H1 (cell line): ENCODE results near the gene B3GAT2. TPM values are rescaled to one million over a fixed set of nuclear protein-coding genes. Genes with fewer than 3 reads are reported as not detected.
A peak's percentile ranks its signal among the peaks of the same experiment; 100 is the strongest.

ENCODE experiments used
- BACH1 ChIP-seq: IDR thresholded peaks from 2 replicates; pipeline ENCODE4 v1.6.1; 2012; ENCODE audit warnings: low read length, improper control_type of control experiment
- EZH2 ChIP-seq: fragments of 200-600 bp; sonication (generic); IDR thresholded peaks from 2 replicates; pipeline ENCODE4 v1.7.1; 2012; ENCODE audit warnings: low read depth, mild to moderate bottlenecking, moderate library complexity, low read length, inconsistent platforms; ENCODE audit not compliant: severe bottlenecking
- RFX5 ChIP-seq: IDR thresholded peaks from 2 replicates; pipeline ENCODE4 v1.6.1; 2011; ENCODE audit warnings: low read depth, low read length, improper control_type of control experiment, borderline replicate concordance
- SIN3A ChIP-seq, 2 experiments: IDR thresholded peaks in 1 of 2; conservative IDR thresholded peaks in 1 of 2; 2 replicates each; pipeline ENCODE4 v1.6.1; 2011 to 2012; ENCODE audit warnings: low read length in 2 of 2, improper control_type of control experiment in 1 of 2, low read depth in 1 of 2, mild to moderate bottlenecking in 1 of 2
- TCF12 ChIP-seq: IDR thresholded peaks from 2 replicates; pipeline ENCODE4 v1.6.1; 2011; ENCODE audit warnings: low read depth, mild to moderate bottlenecking, low read length
- polyA plus RNA-seq, 7 experiments: library from polyadenylated mRNA; depleted of rRNA in 3 of 7; stranded (reverse) in 5 of 7; unstranded in 2 of 7; fragments of >200 nt in 5 of 7; fragments of 200-250 nt in 2 of 7; gene quantifications; 1 replicate in 5 of 7; 2 replicates in 1 of 7; 4 replicates in 1 of 7; pipeline versions ENCODE4 v1.2.1 to v1.2.3, GENCODE V29; 2011 to 2013; ENCODE audit warnings: missing spikeins in 2 of 7, mixed read lengths in 2 of 7
- total RNA-seq: library from RNA; stranded (reverse); fragmentation: NEBNext Ultra II Directional; extraction: Animal tissue kit (Norgen Biotek cat#: 25700); gene quantifications from 2 replicates; pipeline ENCODE4 v1.2.1, GENCODE V29; 2021
- TF ChIP-seq, protein P1 (sequence below), 3 experiments: IDR thresholded peaks; 1 replicate in 2 of 3; 2 replicates in 1 of 3; pipeline versions ENCODE4 v1.5.1 to v1.6.1; 2011; ENCODE audit warnings: low read length in 3 of 3, mild to moderate bottlenecking in 3 of 3, inconsistent platforms in 2 of 3, low read depth in 1 of 3, moderate library complexity in 1 of 3; ENCODE audit not compliant: insufficient read depth in 1 of 3; ENCODE audit errors: control extremely low read depth in 1 of 3
- TF ChIP-seq, protein P2 (sequence below): IDR thresholded peaks from 2 replicates; pipeline ENCODE4 v1.6.1; 2012; ENCODE audit warnings: inconsistent platforms

The B3GAT2 gene
- total and polyA plus RNA-seq, 2 of the 8 experiments (the other 6 are each of a cell fraction or from before 2014, with no cell fraction given): 0.83 to 1.9 TPM

DNA sequence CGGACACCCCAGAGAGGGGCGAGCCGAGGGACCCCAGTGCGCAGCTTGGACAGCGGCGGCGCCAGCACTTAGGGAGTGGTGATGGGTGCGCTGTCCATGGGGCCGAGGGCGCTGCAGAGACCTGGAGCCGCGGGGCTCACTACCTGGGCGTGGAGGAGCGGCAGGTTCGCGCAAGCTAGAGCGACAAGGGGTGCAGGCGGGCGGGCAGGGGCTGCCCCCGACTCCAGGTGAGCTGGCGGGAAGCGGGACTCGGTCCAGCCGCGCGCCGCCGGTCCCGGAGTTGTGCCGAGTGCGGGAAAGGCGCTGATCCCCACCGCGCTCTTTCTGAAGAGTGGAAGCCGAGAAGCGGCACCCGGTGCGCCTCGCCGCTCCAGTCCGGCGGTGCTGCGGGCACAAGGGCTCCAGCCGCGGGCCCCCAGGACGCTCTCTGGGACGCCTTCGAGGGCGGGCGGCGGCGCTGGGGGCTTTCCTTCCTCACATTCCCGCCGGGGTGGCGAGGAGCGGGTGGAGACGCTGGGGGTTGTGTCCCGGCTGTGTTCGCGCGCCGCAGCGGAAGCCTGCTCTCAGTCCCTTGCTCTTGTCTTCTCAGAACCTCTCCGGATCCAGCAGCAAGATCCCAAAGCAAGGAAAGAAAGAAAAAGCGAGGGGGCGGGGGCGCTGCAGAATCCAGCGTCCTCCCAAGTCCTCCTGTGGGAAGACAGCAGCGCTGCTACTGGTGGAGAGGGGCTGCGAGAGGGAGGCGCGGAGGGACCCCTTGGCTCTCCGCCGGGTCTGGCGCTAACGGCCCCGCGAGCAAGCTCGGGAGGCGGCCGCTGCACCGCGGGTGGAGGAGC is at the start of gene B3GAT2 (continued):
- TF ChIP-seq, protein P1, sequence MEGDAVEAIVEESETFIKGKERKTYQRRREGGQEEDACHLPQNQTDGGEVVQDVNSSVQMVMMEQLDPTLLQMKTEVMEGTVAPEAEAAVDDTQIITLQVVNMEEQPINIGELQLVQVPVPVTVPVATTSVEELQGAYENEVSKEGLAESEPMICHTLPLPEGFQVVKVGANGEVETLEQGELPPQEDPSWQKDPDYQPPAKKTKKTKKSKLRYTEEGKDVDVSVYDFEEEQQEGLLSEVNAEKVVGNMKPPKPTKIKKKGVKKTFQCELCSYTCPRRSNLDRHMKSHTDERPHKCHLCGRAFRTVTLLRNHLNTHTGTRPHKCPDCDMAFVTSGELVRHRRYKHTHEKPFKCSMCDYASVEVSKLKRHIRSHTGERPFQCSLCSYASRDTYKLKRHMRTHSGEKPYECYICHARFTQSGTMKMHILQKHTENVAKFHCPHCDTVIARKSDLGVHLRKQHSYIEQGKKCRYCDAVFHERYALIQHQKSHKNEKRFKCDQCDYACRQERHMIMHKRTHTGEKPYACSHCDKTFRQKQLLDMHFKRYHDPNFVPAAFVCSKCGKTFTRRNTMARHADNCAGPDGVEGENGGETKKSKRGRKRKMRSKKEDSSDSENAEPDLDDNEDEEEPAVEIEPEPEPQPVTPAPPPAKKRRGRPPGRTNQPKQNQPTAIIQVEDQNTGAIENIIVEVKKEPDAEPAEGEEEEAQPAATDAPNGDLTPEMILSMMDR (IDR thresholded peaks at IDR 0.05; ENCODE audit: control extremely low read depth in 1 of 3, insufficient read depth in 1 of 3, low read depth in 1 of 3, low read length in 3 of 3): no peak; a peak in 1 of 4 replicates
- TF ChIP-seq EZH2 (peak; percentile 90), SIN3A (conservative IDR thresholded peaks at IDR 0.05 in 1 of 2, IDR thresholded peaks at IDR 0.05 in 1 of 2; ENCODE audit: low read depth in 1 of 2, low read length in 2 of 2) (no peak), TCF12 (no peak), RFX5 (no peak), BACH1 (no peak)
- TF ChIP-seq, protein P2, sequence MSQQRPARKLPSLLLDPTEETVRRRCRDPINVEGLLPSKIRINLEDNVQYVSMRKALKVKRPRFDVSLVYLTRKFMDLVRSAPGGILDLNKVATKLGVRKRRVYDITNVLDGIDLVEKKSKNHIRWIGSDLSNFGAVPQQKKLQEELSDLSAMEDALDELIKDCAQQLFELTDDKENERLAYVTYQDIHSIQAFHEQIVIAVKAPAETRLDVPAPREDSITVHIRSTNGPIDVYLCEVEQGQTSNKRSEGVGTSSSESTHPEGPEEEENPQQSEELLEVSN: peak; percentile 54; the same call in 1 of the 2 replicates
